Urothelium cell line (cell line): ENCODE measurements around the gene LRRC40.
"Not testable (repeated sequence)": the region's sequence is repeated elsewhere in the genome, so short reads cannot be mapped to it uniquely, and the experiment has no call there.

Source experiments
- DNase-seq: peaks from one replicate; pipeline ENCODE4 v3.0.0; 2011; ENCODE audit warnings: low spot score, mixed read lengths
- FAIRE-seq: peaks from 2 replicates; lab custom pipeline; 2011; peaks lifted over from hg19 to GRCh38; lab: Jason Lieb, UNC

Gene LRRC40

GRCh38 chr1:70204139-70204538 is 1.2 kb downstream of the LRRC40 start:
- FAIRE-seq (no peak), DNase-seq (no peak)

GRCh38 chr1:70202173-70202758 is 3.1 kb downstream of the LRRC40 start:
- FAIRE-seq, result no peak
- DNase-seq, result no peak

- FAIRE-seq (no peak), DNase-seq (no peak)
Measured at GRCh38 chr1:70200065-70200464, 5.3 kb downstream of the LRRC40 start.

- DNase-seq (no peak), FAIRE-seq (no peak)
Measured at GRCh38 chr1:70196333-70196732, 9.0 kb downstream of the LRRC40 start.

- FAIRE-seq, result no peak
- no peak for DNase-seq
Measured at GRCh38 chr1:70195342-70195741, 10.0 kb downstream of the LRRC40 start.

GRCh38 chr1:70194601-70195000 is 10.8 kb downstream of the LRRC40 start:
- FAIRE-seq (no peak), DNase-seq (no peak)

- FAIRE-seq, DNase-seq: not testable (repeated sequence)
Measured at GRCh38 chr1:70192446-70192845, 12.9 kb downstream of the LRRC40 start.

GRCh38 chr1:70190180-70190579 is 15.2 kb downstream of the LRRC40 start:
- FAIRE-seq, result no peak
- no peak for DNase-seq

GRCh38 chr1:70188522-70188921 is 16.9 kb downstream of the LRRC40 start:
- DNase-seq (no peak), FAIRE-seq (no peak)

- not testable (repeated sequence) for FAIRE-seq, DNase-seq
Measured at GRCh38 chr1:70185181-70185580, 20.2 kb downstream of the LRRC40 start.

- DNase-seq, result no peak
- no peak for FAIRE-seq
Measured at GRCh38 chr1:70171512-70171911, 33.9 kb downstream of the LRRC40 start.

GRCh38 chr1:70169018-70169839 is 36.1 kb downstream of the LRRC40 start:
- FAIRE-seq (no peak), DNase-seq (no peak)

GRCh38 chr1:70168283-70168682 is 37.1 kb downstream of the LRRC40 start:
- FAIRE-seq, result no peak
- no peak for DNase-seq

- FAIRE-seq (no peak), DNase-seq (no peak)
Measured at GRCh38 chr1:70164350-70164749, 41.0 kb downstream of the LRRC40 start.

GRCh38 chr1:70156529-70157120 is 48.8 kb downstream of the LRRC40 start:
- DNase-seq (no peak), FAIRE-seq (no peak)

GRCh38 chr1:70153739-70154138 is 51.6 kb downstream of the LRRC40 start:
- FAIRE-seq (no peak), DNase-seq (no peak)

- DNase-seq (no peak), FAIRE-seq (no peak)
Measured at GRCh38 chr1:70150444-70150843, 54.9 kb downstream of the LRRC40 start.

GRCh38 chr1:70146488-70146887 is 58.9 kb downstream of the LRRC40 start:
- no peak for FAIRE-seq
- no peak for DNase-seq

- DNase-seq (no peak), FAIRE-seq (no peak)
Measured at GRCh38 chr1:70143048-70143659, 62.2 kb downstream of the LRRC40 start.

- no peak for DNase-seq
- no peak for FAIRE-seq
Measured at GRCh38 chr1:70142075-70142474, 63.3 kb downstream of the LRRC40 start.

- DNase-seq (no peak), FAIRE-seq (no peak)
Measured at GRCh38 chr1:70140894-70141293, 64.5 kb downstream of the LRRC40 start.

GRCh38 chr1:70140343-70140742 is 65.0 kb downstream of the LRRC40 start:
- no peak for FAIRE-seq
- DNase-seq, result no peak
